ENCODE measurements around the gene ARHGDIB. TPM values are rescaled to one million over a fixed set of nuclear protein-coding genes. Genes with fewer than 3 reads are reported as not detected.

Gene ARHGDIB
- total RNA-seq, 2 donors from 2014 or later, result 40.2 to 65.9 TPM

GRCh38 chr12:14962153-14962539, 745 bp upstream of the ARHGDIB start:
- Histone ChIP-seq H3K27ac (peak overlapping the region in 1 of 2 donors; percentile 5), H3K36me3 (no peaks in the 10 kb centered on the region), H3K4me1 (replicated peaks) (peaks cover 2% of the 10 kb centered on the region), H3K27me3 (replicated peaks; ENCODE audit: insufficient read depth) (no peaks in the 10 kb centered on the region), H3K9me3 (no peaks in the 10 kb centered on the region), H3K4me3 (no peak overlapping the region)
- 87% methylated on average over 3 of the region's 3 CpGs for WGBS
- DNase-seq (ENCODE audit: low spot score), result no peak
- TF ChIP-seq POLR2A (IDR thresholded peaks at IDR 0.05) (no peak), POLR2AphosphoS5 (IDR thresholded peaks at IDR 0.05) (no peak), CTCF (IDR thresholded peaks at IDR 0.05) (no peak)
- intact Hi-C loops (cut with DNase I), result no loop called here

DNA sequence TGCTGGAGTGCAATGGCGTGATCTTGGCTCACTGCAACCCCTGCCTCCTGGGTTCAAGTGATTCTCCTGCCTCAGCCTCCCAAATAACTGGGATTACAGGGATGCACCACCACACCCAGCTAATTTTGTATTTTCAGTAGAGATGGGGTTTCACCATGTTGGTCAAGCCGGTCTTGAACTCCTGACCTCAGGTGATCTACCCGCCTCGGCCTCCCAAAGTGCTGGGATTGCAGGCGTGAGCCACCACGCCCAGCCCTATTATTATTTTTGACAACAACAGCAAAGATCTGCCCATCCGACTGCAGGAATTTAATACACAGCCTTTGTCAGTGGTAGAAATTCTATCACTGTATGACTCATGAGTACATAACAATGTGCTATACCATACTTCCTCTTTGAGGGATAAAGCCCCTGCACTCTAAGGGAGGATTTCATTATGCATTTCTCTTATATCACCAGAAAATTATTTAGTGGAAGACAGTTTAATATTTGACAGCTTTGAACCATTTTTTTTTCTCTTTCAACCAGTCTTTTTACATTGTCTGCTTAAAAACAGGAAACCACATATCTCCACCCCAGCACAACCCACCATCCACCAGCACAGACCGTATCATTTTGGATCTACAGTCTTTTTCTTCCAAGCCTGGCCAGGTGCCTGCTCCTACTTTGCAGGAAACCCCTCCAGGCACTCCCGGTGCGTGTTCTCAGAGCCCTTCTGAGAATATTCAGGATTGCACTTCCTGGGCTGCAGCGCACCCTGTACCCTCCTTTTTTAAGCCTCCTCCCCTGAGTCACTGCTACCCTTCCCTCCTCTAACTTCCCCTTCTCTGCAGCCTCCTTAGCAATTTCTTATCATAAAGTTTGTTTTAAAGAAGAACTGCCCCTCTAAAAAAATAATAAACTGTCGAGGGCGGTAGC, 594 bp downstream of the ARHGDIB start:
- H3K27me3 ChIP-seq (replicated peaks; ENCODE audit: insufficient read depth), result no peaks in the 10 kb centered on the region
- TF ChIP-seq CTCF (IDR thresholded peaks at IDR 0.05) (no peak), POLR2A (IDR thresholded peaks at IDR 0.05) (no peak), POLR2AphosphoS5 (IDR thresholded peaks at IDR 0.05) (no peak)
- no peak for DNase-seq (ENCODE audit: low spot score)
- peaks cover 2% of the 10 kb centered on the region for H3K4me1 ChIP-seq (replicated peaks)
- intact Hi-C loops (cut with DNase I), result no loop called here
- peak overlapping the region; percentile 13 to 45 for H3K27ac ChIP-seq
- H3K9me3 ChIP-seq, result no peaks in the 10 kb centered on the region
- peak overlapping the region; percentile 17 to 23 for H3K4me3 ChIP-seq
- whole genome bisulfite sequencing, result 49% methylated on average over 13 of the region's 13 CpGs
- H3K36me3 ChIP-seq, result no peaks in the 10 kb centered on the region

DNA sequence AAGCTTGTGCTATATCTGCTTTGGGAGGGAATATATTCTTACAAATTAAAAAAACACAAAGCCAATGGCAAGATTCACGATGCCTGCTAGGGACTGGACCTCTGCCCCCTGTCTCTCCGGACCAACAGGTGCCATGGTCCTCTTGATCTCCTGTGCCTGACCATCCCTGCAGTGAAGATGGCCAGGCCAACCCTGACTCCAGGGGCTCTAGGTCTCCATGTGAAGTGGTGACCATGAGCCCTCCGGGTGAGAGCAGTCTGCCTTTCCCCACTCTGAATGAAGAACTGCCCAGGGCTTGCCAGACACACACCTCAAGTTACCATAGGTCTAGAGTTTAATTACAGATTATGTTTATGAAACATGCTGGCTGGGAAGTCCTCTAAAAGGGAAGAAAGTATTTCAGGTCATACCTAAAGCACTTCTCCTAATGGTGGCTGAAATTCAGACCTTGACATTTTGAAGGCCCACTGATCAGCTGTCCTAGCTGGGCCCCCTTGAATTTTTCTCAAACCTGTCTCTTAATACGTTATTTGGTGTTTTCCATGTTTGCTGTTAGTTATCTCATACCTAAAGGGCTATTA, 1.4 kb downstream of the ARHGDIB start:
- 85% methylated on average over 4 of the region's 4 CpGs for WGBS
- intact Hi-C loops (cut with DNase I), result no loop called here
- peak overlapping the region; percentile 13 to 17 for H3K27ac ChIP-seq
- TF ChIP-seq POLR2A (IDR thresholded peaks at IDR 0.05), result no peak
- TF ChIP-seq POLR2AphosphoS5 (IDR thresholded peaks at IDR 0.05), result no peak
- no peak for TF ChIP-seq CTCF (IDR thresholded peaks at IDR 0.05)
- H3K4me1 ChIP-seq (replicated peaks), result peaks cover 2% of the 10 kb centered on the region
- H3K9me3 ChIP-seq, result no peaks in the 10 kb centered on the region
- H3K4me3 ChIP-seq, result peak overlapping the region; percentile 17 to 23
- no peaks in the 10 kb centered on the region for H3K27me3 ChIP-seq (replicated peaks; ENCODE audit: insufficient read depth)
- no peaks in the 10 kb centered on the region for H3K36me3 ChIP-seq
- DNase-seq (ENCODE audit: low spot score), result no peak

- peaks cover 2% of the 10 kb centered on the region for H3K4me1 ChIP-seq (replicated peaks)
- intact Hi-C loops (cut with DNase I), result no loop called here
- no peaks in the 10 kb centered on the region for H3K9me3 ChIP-seq
- 69% methylated on average over 3 of the region's 3 CpGs for WGBS
- no peak for DNase-seq (ENCODE audit: low spot score)
- TF ChIP-seq POLR2AphosphoS5 (IDR thresholded peaks at IDR 0.05) (no peak), POLR2A (IDR thresholded peaks at IDR 0.05) (no peak), CTCF (IDR thresholded peaks at IDR 0.05) (no peak)
- H3K4me3 ChIP-seq, result no peak overlapping the region
- H3K36me3 ChIP-seq, result no peaks in the 10 kb centered on the region
- H3K27ac ChIP-seq, result peak overlapping the region in 1 of 2 donors; percentile 17
- no peaks in the 10 kb centered on the region for H3K27me3 ChIP-seq (replicated peaks; ENCODE audit: insufficient read depth)
These were observed 1.9 kb downstream of the ARHGDIB start for GRCh38 chr12:14959463-14959862.
